HT-29 (cell line): Measurements from ENCODE around the gene NEURL3. TPM values are rescaled to one million over a fixed set of nuclear protein-coding genes. Genes with fewer than 3 reads are reported as not detected.

Experiments
- DNase-seq: peaks from one replicate; pipeline ENCODE4 v3.0.0-alpha.2; 2015; ENCODE audit warnings: low spot score
- total RNA-seq: library from RNA; depleted of rRNA; stranded (reverse); fragments of >200 nt; shearing (Covaris generic); gene quantifications from 2 replicates; pipeline ENCODE4 v1.2.3, GENCODE V29; 2014

The NEURL3 gene
- total RNA-seq, 1 experiment from 2014 or later, result 4.3 TPM

GRCh38 chr2:96539215-96539920 is 34.2 kb upstream of the NEURL3 start:
- no peak for DNase-seq

- DNase-seq, result no peak
Observed at GRCh38 chr2:96538487-96539214, 33.5 kb upstream of the NEURL3 start.

GRCh38 chr2:96537734-96538486 is 32.8 kb upstream of the NEURL3 start:
- DNase-seq, result no peak

GRCh38 chr2:96537066-96537733 is 32.0 kb upstream of the NEURL3 start:
- peak; percentile 29 for DNase-seq

- DNase-seq, result peak; percentile 83
Observed at GRCh38 chr2:96536445-96537065, 31.4 kb upstream of the NEURL3 start, which contains the start of gene ARID5A. Gene ARID5A, plus strand, starts transcription at chr2:96536752. Its CDS starts 75 bp downstream, at chr2:96536827.

GRCh38 chr2:96535331-96535730 is 30.2 kb upstream of the NEURL3 start:
- DNase-seq, result no peak

GRCh38 chr2:96534701-96535181 is 29.6 kb upstream of the NEURL3 start:
- DNase-seq, result no peak

GRCh38 chr2:96534141-96534540 is 29.0 kb upstream of the NEURL3 start:
- no peak for DNase-seq

- no peak for DNase-seq
Observed at GRCh38 chr2:96533292-96534073, 28.3 kb upstream of the NEURL3 start.

- no peak for DNase-seq
Observed at GRCh38 chr2:96532641-96533291, 27.6 kb upstream of the NEURL3 start.

GRCh38 chr2:96531872-96532505 is 26.8 kb upstream of the NEURL3 start:
- peak; percentile 96 for DNase-seq

- DNase-seq, result no peak
Observed at GRCh38 chr2:96531366-96531765, 26.2 kb upstream of the NEURL3 start.

- no peak for DNase-seq
Observed at GRCh38 chr2:96530474-96531357, 25.6 kb upstream of the NEURL3 start.

GRCh38 chr2:96530144-96530430 is 24.9 kb upstream of the NEURL3 start:
- DNase-seq, result no peak

- DNase-seq, result no peak
Observed at GRCh38 chr2:96529376-96530143, 24.4 kb upstream of the NEURL3 start.

- DNase-seq, result no peak
Observed at GRCh38 chr2:96528700-96529375, 23.7 kb upstream of the NEURL3 start.
